GM23338 (cell line): Measurements from ENCODE around the gene DOCK1. TPM values are rescaled to one million over a fixed set of nuclear protein-coding genes. Genes with fewer than 3 reads are reported as not detected.

ENCODE experiments used
- ATAC-seq: fragments of 200-7000 bp; cut with Tn5 transposase; 3 replicates; pipeline ENCODE4 v1.9.1; 2020
- DNase-seq: peaks from one replicate; pipeline ENCODE4 v3.0.0-alpha.2; 2015; ENCODE audit warnings: low spot score
- H2AFZ ChIP-seq: fragments of 200-600 bp; sonication (generic); 2 replicates; pipeline ENCODE4 v1.8.0; 2016; ENCODE audit warnings: antibody characterized with exemption, mild to moderate bottlenecking, moderate library complexity
- H3F3A ChIP-seq: fragments of 200-600 bp; sonication (generic); replicated peaks from 2 replicates; pipeline ENCODE4 v1.8.0; 2017; ENCODE audit warnings: antibody characterized with exemption, mixed run types, low read depth
- H3K27ac ChIP-seq: fragments of 200-600 bp; sonication (generic); 2 replicates; pipeline ENCODE4 v1.6.1; 2016; ENCODE audit warnings: low read depth
- H3K27me3 ChIP-seq: fragments of 200-600 bp; sonication (generic); 2 replicates; pipeline ENCODE4 v1.8.0; 2016; ENCODE audit warnings: mild to moderate bottlenecking, mixed run types, moderate library complexity; ENCODE audit not compliant: insufficient read depth
- H3K36me3 ChIP-seq: fragments of 200-600 bp; sonication (generic); 2 replicates; pipeline ENCODE4 v1.8.0; 2016; ENCODE audit warnings: mild to moderate bottlenecking; ENCODE audit not compliant: insufficient read depth
- H3K4me1 ChIP-seq: fragments of 200-600 bp; sonication (generic); 2 replicates; pipeline ENCODE4 v1.8.0; 2016; ENCODE audit warnings: mild to moderate bottlenecking, moderate library complexity; ENCODE audit not compliant: insufficient read depth
- H3K4me2 ChIP-seq: fragments of 200-600 bp; sonication (generic); 2 replicates; pipeline ENCODE4 v1.7.1; 2017; ENCODE audit warnings: mixed run types
- H3K4me3 ChIP-seq: fragments of 200-600 bp; sonication (generic); 2 replicates; pipeline ENCODE4 v1.6.1; 2016; ENCODE audit warnings: mixed run types
- H3K79me2 ChIP-seq: fragments of 200-600 bp; sonication (generic); replicated peaks from 2 replicates; pipeline ENCODE4 v1.8.0; 2017; ENCODE audit warnings: mild to moderate bottlenecking; ENCODE audit not compliant: insufficient read depth
- H3K9me2 ChIP-seq: fragments of 200-600 bp; sonication (generic); 2 replicates; pipeline ENCODE4 v1.8.0; 2017; ENCODE audit not compliant: insufficient read depth
- H4K20me1 ChIP-seq: fragments of 200-600 bp; sonication (generic); replicated peaks from 2 replicates; pipeline ENCODE4 v1.8.0; 2017; ENCODE audit warnings: mild to moderate bottlenecking; ENCODE audit not compliant: insufficient read depth
- H3K27ac Mint-ChIP-seq: 2 replicates; pipeline ENCODE4 v1.8.0; 2020; ENCODE audit warnings: inconsistent platforms, mild to moderate bottlenecking, moderate library complexity, mixed read lengths
- H3K27me3 Mint-ChIP-seq: 3 replicates; pipeline ENCODE4 v1.8.0; 2022; ENCODE audit warnings: low read depth, mild to moderate bottlenecking, moderate library complexity, mixed read lengths, inconsistent platforms; ENCODE audit not compliant: insufficient read depth, poor library complexity
- H3K36me3 Mint-ChIP-seq: 3 replicates; pipeline ENCODE4 v1.8.0; 2021; ENCODE audit warnings: low read depth, mild to moderate bottlenecking, inconsistent platforms, moderate library complexity, mixed read lengths
- H3K4me1 Mint-ChIP-seq: 3 replicates; pipeline ENCODE4 v1.8.0; 2020; ENCODE audit warnings: mild to moderate bottlenecking, inconsistent platforms, mixed read lengths
- H3K4me3 Mint-ChIP-seq: 3 replicates; pipeline ENCODE4 v1.8.0; 2021; ENCODE audit warnings: moderate library complexity, mild to moderate bottlenecking, inconsistent platforms, mixed read lengths
- H3K9me3 Mint-ChIP-seq: 3 replicates; pipeline ENCODE4 v1.8.0; 2020; ENCODE audit warnings: moderate library complexity, mild to moderate bottlenecking, inconsistent platforms, mixed read lengths
- CREB1 ChIP-seq: fragments of 250-450 bp; sonication (Bioruptor Pico); IDR thresholded peaks from 2 replicates; pipeline ENCODE4 v1.5.0; 2020; ENCODE audit warnings: low read depth, mild to moderate bottlenecking, moderate library complexity
- CTCF ChIP-seq, 2 experiments: fragments of 200-600 bp in 1 of 2; sonication (generic) in 1 of 2; conservative IDR thresholded peaks; 2 replicates each; pipeline versions ENCODE4 v1.5.1 to v1.6.1; 2016 to 2017; ENCODE audit warnings: antibody characterized with exemption in 2 of 2, low read depth in 2 of 2, mild to moderate bottlenecking in 2 of 2, moderate library complexity in 1 of 2
- ETS1 ChIP-seq: IDR thresholded peaks from 2 replicates; pipeline ENCODE4 v1.6.1; 2016; ENCODE audit warnings: antibody characterized with exemption
- EZH2 ChIP-seq: fragments of 200-600 bp; sonication (generic); IDR thresholded peaks from one replicate; pipeline ENCODE4 v1.8.0; 2017; ENCODE audit warnings: antibody characterized with exemption, mild to moderate bottlenecking, low read depth; ENCODE audit not compliant: unreplicated experiment
- EZH2phosphoT487 ChIP-seq: fragments of 200-600 bp; sonication (generic); IDR thresholded peaks from one replicate; pipeline ENCODE4 v1.8.1; 2018; ENCODE audit warnings: antibody characterized with exemption; ENCODE audit not compliant: unreplicated experiment
- JUNB ChIP-seq: IDR thresholded peaks from one replicate; pipeline ENCODE4 v1.6.1; 2016; ENCODE audit warnings: antibody characterized with exemption; ENCODE audit not compliant: unreplicated experiment
- NANOG ChIP-seq: IDR thresholded peaks from 2 replicates; pipeline ENCODE4 v1.6.1; 2016; ENCODE audit warnings: antibody characterized with exemption, borderline replicate concordance
- POLR2AphosphoS5 ChIP-seq: IDR thresholded peaks from 2 replicates; pipeline ENCODE4 v1.6.1; 2016; ENCODE audit warnings: antibody characterized with exemption, low read depth
- REST ChIP-seq: IDR thresholded peaks from one replicate; pipeline ENCODE4 v1.6.1; 2018; ENCODE audit warnings: antibody characterized with exemption; ENCODE audit not compliant: unreplicated experiment
- STAT1 ChIP-seq: IDR thresholded peaks from one replicate; pipeline ENCODE4 v1.6.1; 2016; ENCODE audit warnings: antibody characterized with exemption; ENCODE audit not compliant: unreplicated experiment
- ZNF114 ChIP-seq: fragments of 250-450 bp; sonication (Bioruptor Pico); IDR thresholded peaks from 2 replicates; pipeline ENCODE4 v1.5.0; 2020; ENCODE audit warnings: mild to moderate bottlenecking, moderate library complexity
- ZNF331 ChIP-seq: fragments of 250-450 bp; sonication (Bioruptor Pico); IDR thresholded peaks from 2 replicates; pipeline ENCODE4 v1.5.0; 2020; ENCODE audit warnings: low read depth, mild to moderate bottlenecking, moderate library complexity
- ZNF462 ChIP-seq: fragments of 250-450 bp; sonication (Bioruptor Pico); IDR thresholded peaks from 2 replicates; pipeline ENCODE4 v1.5.0; 2020; ENCODE audit warnings: mild to moderate bottlenecking, moderate library complexity
- polyA plus RNA-seq: library from polyadenylated mRNA; unstranded; fragments of >200 nt; fragmentation: Nextera tagmentation; extraction: Ambion mirVana; gene quantifications from 2 replicates; pipeline ENCODE4 v1.2.1, GENCODE V29; 2016
- total RNA-seq: library from RNA; depleted of rRNA; stranded (reverse); fragments of >200 nt; shearing (Covaris generic); gene quantifications from 2 replicates; pipeline ENCODE4 v1.2.3, GENCODE V29; 2014

DOCK1 gene
- total and polyA plus RNA-seq, 2 experiments from 2014 or later = 13.2 to 55.3 TPM

GRCh38 chr10:127405221-127405620, 500.0 kb downstream of the DOCK1 start:
- no peak overlapping the region for H2AFZ ChIP-seq
- H3K4me3 ChIP-seq = no peak overlapping the region
- no peaks in the 10 kb centered on the region for H3F3A ChIP-seq
- ATAC-seq = no peak
- Mint-ChIP-seq H3K27me3 (no peaks in the 10 kb centered on the region), H3K36me3 (peaks cover 8% of the 10 kb centered on the region; the same call in 2 of the 3 replicates), H3K4me3 (no peak overlapping the region), H3K9me3 (no peaks in the 10 kb centered on the region), H3K27ac (no peak overlapping the region), H3K4me1 (peaks cover under 1% of the 10 kb centered on the region; the same call in 1 of the 3 replicates)
- 0 out of 2 replicates have a peak, but pooled peaks cover 5% of the 10 kb centered on the region for H4K20me1 ChIP-seq
- H3K79me2 ChIP-seq = no peaks in the 10 kb centered on the region
- no peak for TF ChIP-seq REST
- TF ChIP-seq EZH2 = no peak
- TF ChIP-seq ZNF331 = no peak
- TF ChIP-seq POLR2AphosphoS5 = no peak
- TF ChIP-seq JUNB = no peak
- TF ChIP-seq STAT1 = no peak
- no peak for TF ChIP-seq ZNF462 (CRISPR knock-in tag)
- no peak for TF ChIP-seq EZH2phosphoT487
- TF ChIP-seq ZNF114 (CRISPR knock-in tag) = no peak
- TF ChIP-seq CREB1 (CRISPR knock-in tag) = no peak
- no peak for TF ChIP-seq CTCF (conservative IDR thresholded peaks at IDR 0.05; ENCODE audit: low read depth in 2 of 2)
- no peak for TF ChIP-seq ETS1
- TF ChIP-seq NANOG = no peak
- no peak for DNase-seq
- H3K27me3 ChIP-seq = no peaks in the 10 kb centered on the region
- H3K36me3 ChIP-seq = no peaks in the 10 kb centered on the region
- H3K4me1 ChIP-seq = no peaks in the 10 kb centered on the region
- H3K9me2 ChIP-seq = no peaks in the 10 kb centered on the region
- H3K4me2 ChIP-seq = no peak overlapping the region
- no peak overlapping the region for H3K27ac ChIP-seq
